Superior temporal gyrus (tissue), 1 donor: ENCODE data around the gene SPATA20.

Source experiments
- DNase-seq: peaks from one replicate; pipeline ENCODE4 v3.0.0-alpha.2; 2016; ENCODE audit errors: extremely low spot score

SPATA20 gene

GRCh38 chr17:50540560-50541401, 6.2 kb upstream of the SPATA20 start:
- no peak for DNase-seq

- DNase-seq, result no peak
Measured at GRCh38 chr17:50541402-50541715, 5.6 kb upstream of the SPATA20 start.

GRCh38 chr17:50541716-50542688, 5.0 kb upstream of the SPATA20 start:
- peak; percentile 81 for DNase-seq

- DNase-seq, result no peak
Measured at GRCh38 chr17:50542795-50543774, 3.9 kb upstream of the SPATA20 start.

GRCh38 chr17:50544516-50544915, 2.5 kb upstream of the SPATA20 start:
- no peak for DNase-seq

GRCh38 chr17:50545311-50545710, 1.7 kb upstream of the SPATA20 start:
- no peak for DNase-seq

- no peak for DNase-seq
Measured at GRCh38 chr17:50546701-50547034, 306 bp upstream of the SPATA20 start.

- DNase-seq, result no peak
Measured at GRCh38 chr17:50547736-50548083, 736 bp downstream of the SPATA20 start.

- DNase-seq, result no peak
Measured at GRCh38 chr17:50548831-50549230, 1.9 kb downstream of the SPATA20 start.

- DNase-seq, result no peak
Measured at GRCh38 chr17:50549256-50549941, 2.4 kb downstream of the SPATA20 start.

GRCh38 chr17:50549969-50550368, 3.0 kb downstream of the SPATA20 start:
- DNase-seq, result no peak

- DNase-seq, result peak; percentile 86
Measured at GRCh38 chr17:50550661-50551432, 3.9 kb downstream of the SPATA20 start.

- no peak for DNase-seq
Measured at GRCh38 chr17:50551433-50551815, 4.5 kb downstream of the SPATA20 start.

GRCh38 chr17:50551884-50552283, 4.9 kb downstream of the SPATA20 start:
- no peak for DNase-seq

GRCh38 chr17:50554201-50554600, 7.2 kb downstream of the SPATA20 start:
- no peak for DNase-seq

GRCh38 chr17:50556803-50557202, 9.8 kb downstream of the SPATA20 start:
- no peak for DNase-seq

- DNase-seq, result no peak
Measured at GRCh38 chr17:50557630-50558029, 10.7 kb downstream of the SPATA20 start.

- DNase-seq, result no peak
Measured at GRCh38 chr17:50558091-50558490, 11.1 kb downstream of the SPATA20 start.

- DNase-seq, result no peak
Measured at GRCh38 chr17:50558581-50558940, 11.6 kb downstream of the SPATA20 start.

GRCh38 chr17:50558941-50559614, 12.1 kb downstream of the SPATA20 start:
- no peak for DNase-seq
